Lung (tissue), 12 donors: ENCODE results near the gene HMCES. TPM values are rescaled to one million over a fixed set of nuclear protein-coding genes. Genes with fewer than 3 reads are reported as not detected.

Experiments
- ATAC-seq: fragments of 200-7000 bp; cut with Tn5 transposase; one replicate; pipeline ENCODE4 v1.9.1; 2020; ENCODE audit warnings: moderate number of reproducible peaks; ENCODE audit not compliant: insufficient read depth, low FRiP score
- DNase-seq, 3 donors: peaks; one replicate each; pipeline ENCODE4 v3.0.0-alpha.2; 2013 to 2017
- H3K27ac ChIP-seq, 2 donors: one replicate each; pipeline ENCODE4 v1.5.1; 2013; ENCODE audit warnings: mild to moderate bottlenecking in 2 of 2, moderate library complexity in 2 of 2, control low read depth in 1 of 2, inconsistent platforms in 1 of 2, low read depth in 1 of 2, low read length in 1 of 2
- H3K27me3 ChIP-seq, 3 donors: one replicate each; pipeline ENCODE4 v1.5.1; 2013; ENCODE audit warnings: low read length in 2 of 3; ENCODE audit not compliant: control insufficient read depth in 3 of 3, insufficient read depth in 3 of 3
- H3K36me3 ChIP-seq, 4 donors: one replicate each; pipeline ENCODE4 v1.5.1; 2013; ENCODE audit warnings: low read length in 4 of 4, mild to moderate bottlenecking in 1 of 4, moderate library complexity in 1 of 4; ENCODE audit not compliant: control insufficient read depth in 4 of 4, insufficient read depth in 4 of 4
- H3K4me1 ChIP-seq, 5 donors: one replicate each; pipeline ENCODE4 v1.5.1; 2013; ENCODE audit warnings: low read length in 5 of 5, mild to moderate bottlenecking in 2 of 5, moderate library complexity in 1 of 5; ENCODE audit not compliant: control insufficient read depth in 5 of 5, insufficient read depth in 5 of 5
- H3K4me3 ChIP-seq: one replicate; pipeline ENCODE4 v1.5.1; 2013; ENCODE audit warnings: mild to moderate bottlenecking, control low read depth, moderate library complexity
- H3K9ac ChIP-seq, 2 donors: one replicate each; pipeline ENCODE4 v1.5.1; 2013; ENCODE audit warnings: low read length in 2 of 2, control low read depth in 1 of 2; ENCODE audit not compliant: insufficient read depth in 1 of 2
- H3K9me3 ChIP-seq, 4 donors: one replicate each; pipeline ENCODE4 v1.5.1; 2013; ENCODE audit warnings: low read length in 3 of 4, mild to moderate bottlenecking in 1 of 4, moderate library complexity in 1 of 4; ENCODE audit not compliant: control insufficient read depth in 4 of 4, insufficient read depth in 3 of 4
- WGBS, 2 donors: extraction: QIAGEN DNeasy Blood & Tissue Kit; methylation state at CpG; one replicate each; pipeline ENCODE4 v1.1.7; 2013; 5-methylcytosine and 5-hydroxymethylcytosine counted together
- polyA plus RNA-seq, 2 donors: library from polyadenylated mRNA; stranded (reverse); fragments of 200-250 nt; gene quantifications; one replicate each; pipeline ENCODE4 v1.2.1, GENCODE V29; 2013
- total RNA-seq, 2 donors: library from RNA; depleted of rRNA in 1 of 2; stranded (reverse); fragments of >200 nt in 1 of 2; gene quantifications; one replicate each; pipeline ENCODE4 v1.2.1, GENCODE V29; 2014 to 2021
- TF ChIP-seq, protein P1 (sequence below): IDR thresholded peaks from 2 replicates; pipeline ENCODE4 v1.5.1; 2012; ENCODE audit warnings: mild to moderate bottlenecking; ENCODE audit errors: control extremely low read depth, extremely low read depth
- donor health status: control.
- donor health status: control.
- donor health status: Bipolar disorder and iron deficiency.
- donor health status: healthy.
- donor health status: DM: yes; HTN: yes; CAD: no.

HMCES gene
- total and polyA plus RNA-seq, 4 donors = 23.2 to 36.6 (median 34.6) TPM

DNA sequence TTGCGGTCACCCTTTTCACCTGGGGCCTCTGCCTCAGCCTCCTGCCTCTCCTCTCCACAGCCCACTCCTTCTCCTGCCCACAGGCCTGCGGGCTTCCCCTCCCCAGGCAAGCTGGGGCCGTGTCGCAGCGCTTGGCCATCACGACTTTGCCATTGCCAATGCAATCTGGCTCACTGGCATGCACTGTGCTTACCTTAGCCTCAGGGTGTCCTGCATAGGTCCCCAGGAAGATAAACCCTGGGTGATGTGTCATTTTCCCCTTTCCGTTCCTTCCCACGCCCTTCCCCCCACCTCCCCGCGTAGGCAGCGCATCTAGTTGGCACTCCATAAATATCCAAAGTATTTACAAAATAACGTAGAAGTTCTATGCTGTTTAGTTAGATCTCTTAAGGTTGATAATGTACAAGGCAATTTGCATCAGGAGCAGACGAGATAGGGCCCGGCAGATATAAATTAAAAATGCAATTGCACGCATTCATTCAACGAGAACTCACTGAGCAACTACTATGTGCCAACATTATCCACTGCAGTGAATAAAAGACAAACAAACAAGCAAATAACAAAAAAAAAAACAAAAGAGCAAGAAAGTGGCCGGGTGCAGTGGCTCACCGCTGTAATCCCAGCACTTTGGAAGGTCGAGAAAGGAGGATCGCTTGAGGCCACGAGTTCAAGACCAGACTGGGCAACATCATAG, 30.2 kb upstream of the HMCES start:
- peak overlapping the region; percentile 93 for H3K4me3 ChIP-seq
- WGBS, 2 donors = 47 to 61% methylated on average over 21 of the region's 21 CpGs
- ATAC-seq = no peak

DNA sequence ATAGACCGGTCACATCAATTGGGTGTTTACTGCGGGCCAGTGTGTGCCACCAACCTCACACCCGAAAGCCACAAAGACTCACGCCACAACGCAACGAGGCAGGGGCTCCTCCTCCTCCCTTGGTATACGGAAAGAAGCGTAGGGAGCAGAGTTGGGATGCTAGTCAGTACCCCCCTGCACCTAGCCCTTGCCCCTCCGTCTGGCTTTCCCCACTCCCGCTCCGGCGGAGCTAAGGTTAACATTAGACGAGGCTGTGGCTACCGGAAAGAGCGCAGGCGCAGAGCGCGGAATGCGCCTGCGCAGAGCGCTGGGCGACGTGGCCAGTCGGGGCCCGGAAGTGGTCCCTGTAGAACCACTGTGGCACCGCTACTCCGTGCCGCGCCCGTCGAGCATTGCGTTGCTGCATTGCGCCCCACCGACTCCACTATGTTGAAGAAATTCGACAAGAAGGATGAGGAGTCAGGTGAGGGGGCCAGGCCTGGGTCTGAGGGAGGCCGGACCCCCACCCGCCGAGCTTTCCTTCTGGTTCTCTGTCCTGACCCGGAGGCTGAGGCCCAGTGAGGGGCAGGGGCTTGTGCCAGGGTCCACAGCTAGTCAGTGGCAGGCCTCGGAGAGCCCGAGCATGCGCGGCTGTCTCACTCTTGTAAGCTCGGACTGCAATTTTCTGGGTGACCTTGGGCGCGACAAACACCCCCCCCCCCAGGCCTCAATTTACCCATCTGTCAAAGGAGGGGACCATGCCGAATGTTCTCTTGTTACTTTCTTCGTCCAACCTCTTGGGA, 29.2 kb upstream of the HMCES start, which contains the start of gene COPG1:
Gene COPG1 (plus strand): TSS at position 323 of the 782 bp plus-strand sequence. CDS start 104 bp downstream, at position 427.
- DNase-seq (peak; percentile 92 to 95 (median 93)), ATAC-seq (peak; percentile 86)
- WGBS, 2 donors = 0% methylated on average over 47 to 48 of the region's 48 CpGs
- Histone ChIP-seq H3K27me3 (no peaks in the 10 kb centered on the region), H3K36me3 (peaks cover 11 to 31% (median 24%) of the 10 kb centered on the region in 4 donors), H3K9me3 (no peaks in the 10 kb centered on the region), H3K9ac (peak within 1 kb of the TSS; percentile 96 to 98), H3K4me3 (peak within 1 kb of the TSS; percentile 93), H3K27ac (peak within 1 kb of the TSS; percentile 86 to 91), H3K4me1 (peaks cover 0 to 21% (median 4%) of the 10 kb centered on the region in 5 donors)
- TF ChIP-seq, protein P1, sequence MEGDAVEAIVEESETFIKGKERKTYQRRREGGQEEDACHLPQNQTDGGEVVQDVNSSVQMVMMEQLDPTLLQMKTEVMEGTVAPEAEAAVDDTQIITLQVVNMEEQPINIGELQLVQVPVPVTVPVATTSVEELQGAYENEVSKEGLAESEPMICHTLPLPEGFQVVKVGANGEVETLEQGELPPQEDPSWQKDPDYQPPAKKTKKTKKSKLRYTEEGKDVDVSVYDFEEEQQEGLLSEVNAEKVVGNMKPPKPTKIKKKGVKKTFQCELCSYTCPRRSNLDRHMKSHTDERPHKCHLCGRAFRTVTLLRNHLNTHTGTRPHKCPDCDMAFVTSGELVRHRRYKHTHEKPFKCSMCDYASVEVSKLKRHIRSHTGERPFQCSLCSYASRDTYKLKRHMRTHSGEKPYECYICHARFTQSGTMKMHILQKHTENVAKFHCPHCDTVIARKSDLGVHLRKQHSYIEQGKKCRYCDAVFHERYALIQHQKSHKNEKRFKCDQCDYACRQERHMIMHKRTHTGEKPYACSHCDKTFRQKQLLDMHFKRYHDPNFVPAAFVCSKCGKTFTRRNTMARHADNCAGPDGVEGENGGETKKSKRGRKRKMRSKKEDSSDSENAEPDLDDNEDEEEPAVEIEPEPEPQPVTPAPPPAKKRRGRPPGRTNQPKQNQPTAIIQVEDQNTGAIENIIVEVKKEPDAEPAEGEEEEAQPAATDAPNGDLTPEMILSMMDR = no peak

More for the DNA sequence above, 30.2 kb upstream of the HMCES start:
- Histone ChIP-seq H3K27ac (peak overlapping the region in 1 of 2 donors; percentile 91), H3K9ac (peak overlapping the region; percentile 96 to 98), H3K36me3 (peaks cover 7 to 24% (median 17%) of the 10 kb centered on the region in 4 donors), H3K27me3 (no peaks in the 10 kb centered on the region), H3K9me3 (no peaks in the 10 kb centered on the region), H3K4me1 (peaks cover 0 to 21% (median 4%) of the 10 kb centered on the region in 5 donors)
- TF ChIP-seq, protein P1 = no peak
- DNase-seq = no peak

GRCh38 chr3:129252748-129253147, 25.9 kb upstream of the HMCES start:
- H3K9ac ChIP-seq = no peak overlapping the region
- no peak overlapping the region for H3K27ac ChIP-seq
- ATAC-seq = no peak
- H3K36me3 ChIP-seq = peaks cover 23 to 59% (median 52%) of the 10 kb centered on the region in 4 donors
- H3K4me3 ChIP-seq = no peak overlapping the region
- no peaks in the 10 kb centered on the region for H3K27me3 ChIP-seq
- DNase-seq = no peak
- no peaks in the 10 kb centered on the region for H3K9me3 ChIP-seq
- peaks cover 0 to 18% (median 4%) of the 10 kb centered on the region in 5 donors for H3K4me1 ChIP-seq
- 92% methylated on average over 4 of the region's 4 CpGs for WGBS, 2 donors
- TF ChIP-seq, protein P1 = no peak
